ENCODE results near the gene CFAP74. TPM values are rescaled to one million over a fixed set of nuclear protein-coding genes. Genes with fewer than 3 reads are reported as not detected.

The CFAP74 gene
- total RNA-seq, 1 experiment from 2014 or later = 0.28 TPM

DNA sequence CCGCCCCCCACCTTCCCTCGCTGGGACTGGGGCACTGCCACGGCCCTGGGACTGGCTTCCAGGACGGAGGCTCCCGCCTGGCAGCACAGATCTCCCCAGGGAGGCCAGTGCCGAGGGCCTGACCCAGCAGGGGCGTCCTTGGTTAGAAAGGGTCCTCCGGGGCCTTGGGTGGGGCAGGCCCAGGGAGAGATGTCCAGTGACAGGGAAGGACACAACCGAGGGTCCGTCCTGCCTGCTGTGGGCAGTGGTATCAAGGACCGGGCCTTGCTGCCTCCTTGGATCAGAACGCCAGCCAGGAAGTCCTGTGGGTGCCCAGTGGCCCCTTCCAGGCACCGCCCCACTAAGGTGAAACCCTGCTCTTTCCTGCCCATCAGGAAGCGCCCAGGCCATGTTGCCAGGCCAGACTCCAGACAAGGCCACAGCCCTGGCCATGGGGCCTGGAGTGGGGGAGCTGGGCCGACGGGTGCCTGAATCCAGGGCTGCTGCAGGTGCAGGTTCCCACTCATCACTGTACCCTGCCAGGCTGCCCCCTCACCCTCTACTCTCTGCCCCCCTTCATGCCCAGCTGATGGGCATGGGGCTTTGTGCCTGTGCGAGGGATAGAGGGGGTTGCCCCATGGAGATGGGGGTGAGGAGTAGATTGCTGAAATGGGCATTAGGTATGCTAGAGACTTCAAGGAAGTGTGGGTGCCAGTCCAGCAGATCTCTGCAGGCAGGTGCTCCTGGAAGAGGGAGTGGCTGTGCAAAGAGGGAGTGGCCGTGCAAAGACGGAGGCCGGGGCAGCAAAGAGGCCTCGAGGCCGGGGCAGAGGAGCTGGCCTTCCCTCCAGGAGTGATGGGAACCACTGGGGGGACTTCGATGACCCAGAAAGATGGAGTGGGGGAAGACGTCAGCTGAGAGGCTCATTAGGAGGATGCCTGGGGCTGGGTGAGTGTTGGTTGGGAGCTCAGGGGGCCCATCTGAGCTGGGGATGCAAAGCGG, 44.5 kb upstream of the CFAP74 start:
- Histone ChIP-seq H2AK5ac (ENCODE audit: insufficient read length, low read length) (no peak overlapping the region), H3K9me3 (ENCODE audit: control insufficient read depth, low read depth, low read length) (no peaks in the 10 kb centered on the region), H3K23ac (ENCODE audit: insufficient read length, low read depth, low read length) (no peak overlapping the region), H4K91ac (ENCODE audit: insufficient read length, low read depth, low read length) (no peak overlapping the region), H4K8ac (replicated peaks; ENCODE audit: insufficient read length, low read depth, low read length) (no peak overlapping the region), H2BK15ac (ENCODE audit: low read depth, low read length) (no peak overlapping the region), H3K4me1 (ENCODE audit: insufficient read depth, low read length) (no peaks in the 10 kb centered on the region; the same call in 1 of the 2 replicates), H2BK120ac (ENCODE audit: low read depth, low read length, poor library complexity, severe bottlenecking) (no peak overlapping the region), H3K56ac (ENCODE audit: insufficient read length, low read depth, low read length) (no peak overlapping the region), H3K4ac (ENCODE audit: low read depth, low read length) (no peak overlapping the region), H2BK20ac (ENCODE audit: low read depth, low read length, poor library complexity, severe bottlenecking) (no peak overlapping the region), H3K27me3 (ENCODE audit: insufficient read depth, low read length) (no peaks in the 10 kb centered on the region), H3K9ac (ENCODE audit: extremely low read depth, insufficient read length, low read length) (no peak overlapping the region), H3K79me2 (ENCODE audit: insufficient read depth, low read length) (no peaks in the 10 kb centered on the region), H3K14ac (ENCODE audit: insufficient read depth, low read length) (no peak overlapping the region), H3K79me1 (ENCODE audit: insufficient read depth, low read depth, low read length, poor library complexity, severe bottlenecking) (no peaks in the 10 kb centered on the region), H3K27ac (ENCODE audit: insufficient read length, low read depth, low read length) (no peak overlapping the region), H2BK12ac (ENCODE audit: insufficient read length, low read depth, low read length) (no peak overlapping the region), H4K5ac (ENCODE audit: insufficient read length, low read depth, low read length) (no peak overlapping the region), H2BK5ac (ENCODE audit: insufficient read length, low read length) (no peak overlapping the region), H3K23me2 (ENCODE audit: insufficient read length, low read depth, low read length, poor library complexity, severe bottlenecking) (peaks cover 10% of the 10 kb centered on the region), H3T11ph (ENCODE audit: low read length) (no peak overlapping the region), H3K18ac (ENCODE audit: insufficient read length, low read depth, low read length) (no peak overlapping the region), H2AFZ (ENCODE audit: low read length) (no peak overlapping the region), H3K4me2 (ENCODE audit: insufficient read depth, insufficient read length, low read length) (no peak overlapping the region), H4K20me1 (ENCODE audit: control insufficient read depth, insufficient read depth, insufficient read length) (no peaks in the 10 kb centered on the region)
- DNase-seq = no peak
- H3K4me3 Mint-ChIP-seq = peak overlapping the region; percentile 3 to 72; a peak in 3 of 5 replicates
- H3K36me3 Mint-ChIP-seq (ENCODE audit: insufficient read depth in 1 of 3, low read depth in 3 of 3) = no peaks in the 10 kb centered on the region; a peak in 2 of 7 replicates
- peaks cover 18 to 37% of the 10 kb centered on the region in 2 experiments for H3K4me1 Mint-ChIP-seq
- peaks cover 20% of the 10 kb centered on the region for H3K27me3 Mint-ChIP-seq (ENCODE audit: low read depth)
- WGBS (ENCODE audit: extremely low coverage, insufficient read length, low lambda C conversion rate) = no CpG with 5 or more reads among the region's 25 CpGs
- H3K9me3 Mint-ChIP-seq = peaks cover 0 to 3% of the 10 kb centered on the region in 2 experiments; a peak in 2 of 5 replicates
- TF ChIP-seq, protein P1, sequence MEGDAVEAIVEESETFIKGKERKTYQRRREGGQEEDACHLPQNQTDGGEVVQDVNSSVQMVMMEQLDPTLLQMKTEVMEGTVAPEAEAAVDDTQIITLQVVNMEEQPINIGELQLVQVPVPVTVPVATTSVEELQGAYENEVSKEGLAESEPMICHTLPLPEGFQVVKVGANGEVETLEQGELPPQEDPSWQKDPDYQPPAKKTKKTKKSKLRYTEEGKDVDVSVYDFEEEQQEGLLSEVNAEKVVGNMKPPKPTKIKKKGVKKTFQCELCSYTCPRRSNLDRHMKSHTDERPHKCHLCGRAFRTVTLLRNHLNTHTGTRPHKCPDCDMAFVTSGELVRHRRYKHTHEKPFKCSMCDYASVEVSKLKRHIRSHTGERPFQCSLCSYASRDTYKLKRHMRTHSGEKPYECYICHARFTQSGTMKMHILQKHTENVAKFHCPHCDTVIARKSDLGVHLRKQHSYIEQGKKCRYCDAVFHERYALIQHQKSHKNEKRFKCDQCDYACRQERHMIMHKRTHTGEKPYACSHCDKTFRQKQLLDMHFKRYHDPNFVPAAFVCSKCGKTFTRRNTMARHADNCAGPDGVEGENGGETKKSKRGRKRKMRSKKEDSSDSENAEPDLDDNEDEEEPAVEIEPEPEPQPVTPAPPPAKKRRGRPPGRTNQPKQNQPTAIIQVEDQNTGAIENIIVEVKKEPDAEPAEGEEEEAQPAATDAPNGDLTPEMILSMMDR (conservative IDR thresholded peaks at IDR 0.05) = no peak
- H3K27ac Mint-ChIP-seq = 0 out of 7 replicates have a peak overlapping the region, but pooled peaks of 1 of the 3 experiments have one; percentile 4
